GM12891 (cell line): ENCODE measurements around the gene JUP.

ENCODE experiments used
- POLR2A ChIP-seq: IDR thresholded peaks from 2 replicates; pipeline ENCODE4 v1.6.1; 2011; ENCODE audit warnings: low read depth, low read length, control low read depth
- TAF1 ChIP-seq: IDR thresholded peaks from 2 replicates; pipeline ENCODE4 v1.6.1; 2011; ENCODE audit warnings: low read depth, low read length, control low read depth

DNA sequence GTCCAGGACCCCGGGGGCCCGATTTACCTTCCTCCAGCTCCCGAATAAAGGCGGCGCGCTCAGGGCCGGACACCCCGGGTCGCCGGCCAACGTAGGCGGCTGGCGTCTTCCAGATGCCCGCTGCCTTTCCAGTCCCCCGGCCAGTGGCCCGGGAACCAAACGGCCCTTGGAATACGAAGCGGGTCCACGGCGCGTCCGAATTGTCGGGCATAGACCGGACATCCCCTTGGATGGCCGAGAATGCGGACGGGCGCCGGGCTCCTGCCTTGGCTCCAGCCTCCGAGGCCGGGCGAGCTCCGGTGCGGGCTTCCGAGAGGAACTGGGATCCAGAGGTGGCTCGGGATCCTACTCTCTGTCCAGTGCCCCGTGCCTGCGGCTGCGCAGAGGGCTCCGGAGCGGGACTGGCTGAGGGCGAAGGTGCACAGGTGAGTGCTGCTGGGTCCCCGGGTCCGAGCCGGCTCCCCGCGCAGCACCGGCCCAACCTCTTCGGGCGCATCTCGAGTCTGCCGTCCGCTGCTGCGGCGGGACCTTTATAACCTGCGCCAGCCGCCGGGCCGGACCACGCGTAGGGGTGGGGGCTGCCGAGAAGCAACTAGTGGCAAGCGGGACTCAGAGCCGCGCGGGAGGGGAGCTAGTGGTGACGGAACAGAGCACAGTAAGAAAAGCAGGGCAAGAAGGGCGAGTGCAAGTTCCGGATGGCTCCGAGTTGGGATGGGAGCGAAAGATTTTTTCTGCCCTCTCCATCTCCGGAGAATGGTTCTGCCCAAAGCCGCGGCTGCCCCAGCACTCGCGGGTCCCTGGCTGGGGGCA lies 52.2 kb downstream of the JUP start, which contains the start of gene HAP1:
- no peak for TF ChIP-seq POLR2A
- no peak for TF ChIP-seq TAF1
